Esophagus squamous epithelium (tissue), 5 donors: Measurements from ENCODE around the gene GALR1. TPM values are rescaled to one million over a fixed set of nuclear protein-coding genes. Genes with fewer than 3 reads are reported as not detected.
"Not testable (repeated sequence)": the region's sequence is repeated elsewhere in the genome, so short reads cannot be mapped to it uniquely, and the experiment has no call there.

Experiments used
- DNase-seq: peaks from one replicate; lab custom pipeline; 2025; lab: John Stamatoyannopoulos, UW
- H3K27ac ChIP-seq, 4 donors: fragments of 200-600 bp; sonication (generic); one replicate each; pipeline ENCODE4 v1.5.1; 2016 to 2019; ENCODE audit warnings: mild to moderate bottlenecking in 1 of 4
- H3K27me3 ChIP-seq, 4 donors: fragments of 200-600 bp; sonication (generic); 1 replicate in 3 of 4; 2 replicates in 1 of 4; pipeline versions ENCODE4 v1.5.1 to v1.6.0; 2017 to 2021; ENCODE audit warnings: antibody characterized with exemption in 1 of 4
- H3K36me3 ChIP-seq, 3 donors: fragments of 200-600 bp; sonication (generic); one replicate each; pipeline ENCODE4 v1.5.1; 2016 to 2019
- H3K4me1 ChIP-seq, 3 donors: fragments of 200-600 bp; sonication (generic); one replicate each; pipeline ENCODE4 v1.5.1; 2017 to 2019
- H3K4me3 ChIP-seq, 4 donors: fragments of 200-600 bp; sonication (generic); 1 replicate in 3 of 4; 2 replicates in 1 of 4; pipeline ENCODE4 v1.5.1; 2016 to 2019; ENCODE audit warnings: mild to moderate bottlenecking in 2 of 4, moderate library complexity in 1 of 4
- H3K9me3 ChIP-seq, 3 donors: fragments of 200-600 bp; sonication (generic); one replicate each; pipeline ENCODE4 v1.5.1; 2016 to 2019
- CTCF ChIP-seq, 6 experiments: fragments of 450-650 bp in 4 of 6; fragments of 200-600 bp in 2 of 6; sonication (generic) in 2 of 6; IDR thresholded peaks; one replicate each; pipeline ENCODE4 v1.5.1; 2016 to 2019; ENCODE audit warnings: antibody characterized with exemption in 6 of 6, mild to moderate bottlenecking in 4 of 6, moderate library complexity in 4 of 6
- POLR2A ChIP-seq, 4 donors: fragments of 450-650 bp; IDR thresholded peaks; one replicate each; pipeline ENCODE4 v1.6.1; 2017; ENCODE audit warnings: antibody characterized with exemption in 4 of 4, mild to moderate bottlenecking in 4 of 4, moderate library complexity in 3 of 4
- WGBS, 2 donors: methylation state at CpG; one replicate each; pipeline ENCODE4 v1.1.5; 2018; 5-methylcytosine and 5-hydroxymethylcytosine counted together
- intact Hi-C: fragments of 100-400 bp; cut with DNase I; formaldehyde crosslinking; loops from one replicate; pipeline ENCODE4 v1.15.0; 2022
- total RNA-seq, 4 donors: library from RNA; depleted of rRNA; stranded (reverse); fragments of >200 nt; gene quantifications; one replicate each; pipeline ENCODE4 v1.1.0, GENCODE V29; 2016
- donor health status: DM: yes; HTN: yes; CAD: no.

Gene GALR1
- total RNA-seq, 4 donors from 2014 or later: 0.04 TPM; not detected in 3

GRCh38 chr18:77223221-77223639, 26.4 kb upstream of the GALR1 start:
- Histone ChIP-seq H3K27me3 (no peaks in the 10 kb centered on the region), H3K27ac (no peak overlapping the region), H3K36me3 (no peaks in the 10 kb centered on the region), H3K4me3 (no peak overlapping the region), H3K4me1 (peaks cover 0 to 10% (median 0%) of the 10 kb centered on the region in 3 donors), H3K9me3 (no peaks in the 10 kb centered on the region)
- no peak for DNase-seq
- WGBS, 2 donors: 42 to 45% methylated on average over 5 of the region's 5 CpGs
- TF ChIP-seq CTCF (IDR thresholded peaks at IDR 0.05) (no peak), POLR2A (IDR thresholded peaks at IDR 0.05) (no peak)
- intact Hi-C loops: no loop called here

GRCh38 chr18:77223653-77224052, 26.0 kb upstream of the GALR1 start:
- H3K27me3 ChIP-seq: no peaks in the 10 kb centered on the region
- intact Hi-C loops: no loop called here
- H3K27ac ChIP-seq: no peak overlapping the region
- TF ChIP-seq CTCF (IDR thresholded peaks at IDR 0.05) (no peak), POLR2A (IDR thresholded peaks at IDR 0.05) (no peak)
- no peak for DNase-seq
- 35 to 47% methylated on average over 2 of the region's 2 CpGs for WGBS, 2 donors
- H3K9me3 ChIP-seq: no peaks in the 10 kb centered on the region
- no peak overlapping the region for H3K4me3 ChIP-seq
- H3K36me3 ChIP-seq: no peaks in the 10 kb centered on the region
- peaks cover 0 to 10% (median 0%) of the 10 kb centered on the region in 3 donors for H3K4me1 ChIP-seq

- no peaks in the 10 kb centered on the region for H3K9me3 ChIP-seq
- 84 to 91% methylated on average over 1 of the region's 1 CpG for WGBS, 2 donors
- no peak overlapping the region for H3K4me3 ChIP-seq
- TF ChIP-seq CTCF (IDR thresholded peaks at IDR 0.05): no peak
- TF ChIP-seq POLR2A (IDR thresholded peaks at IDR 0.05): no peak
- no peaks in the 10 kb centered on the region for H3K27me3 ChIP-seq
- DNase-seq: no peak
- H3K36me3 ChIP-seq: no peaks in the 10 kb centered on the region
- intact Hi-C loops: no loop called here
- H3K27ac ChIP-seq: no peak overlapping the region
- H3K4me1 ChIP-seq: no peaks in the 10 kb centered on the region
Measured at GRCh38 chr18:77230645-77231044, 19.0 kb upstream of the GALR1 start.

DNA sequence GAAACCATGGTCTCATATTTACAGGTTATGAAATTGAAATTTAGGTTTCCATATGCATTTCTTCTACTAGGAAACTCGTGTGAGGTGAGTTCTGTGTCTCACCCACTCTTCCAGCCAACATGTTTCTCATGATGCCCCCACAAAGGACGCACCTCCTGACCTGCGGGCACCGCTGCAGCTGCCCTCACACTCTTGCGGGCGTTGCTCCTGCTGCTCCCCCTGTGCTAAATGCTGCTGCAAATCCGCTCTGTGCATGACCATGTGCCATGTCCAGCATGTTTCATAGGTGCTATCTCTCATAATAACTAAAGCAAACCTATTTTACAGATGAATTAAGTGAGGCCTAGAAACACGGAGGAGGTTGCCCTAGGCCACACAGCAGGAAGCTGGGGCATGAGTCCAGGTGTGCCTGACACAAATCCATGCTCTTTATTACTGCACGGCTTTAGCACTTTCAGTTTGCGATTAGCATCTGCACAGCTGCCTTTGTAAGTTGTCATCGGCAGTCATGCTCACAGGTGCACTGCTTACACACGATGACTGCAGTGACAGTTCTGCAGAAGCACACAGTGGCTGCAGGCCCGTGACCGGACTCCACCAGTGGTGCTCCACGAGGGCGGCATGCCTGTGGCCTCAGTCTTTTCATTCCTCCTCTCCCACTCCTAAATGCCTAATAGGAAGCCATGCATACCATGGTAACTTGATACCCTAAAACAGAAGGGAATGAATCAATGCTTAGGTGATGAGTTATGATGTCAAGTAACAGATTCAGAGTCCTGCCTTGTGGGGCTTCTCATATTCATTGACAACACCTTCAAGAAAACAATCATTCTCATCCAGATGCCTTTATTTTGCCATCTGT, 14.9 kb upstream of the GALR1 start:
- H3K4me3 ChIP-seq: no peak overlapping the region
- DNase-seq: no peak
- H3K27ac ChIP-seq: no peak overlapping the region
- peaks cover 0 to 4% (median 0%) of the 10 kb centered on the region in 4 donors for H3K27me3 ChIP-seq
- WGBS, 2 donors: 61 to 78% methylated on average over 15 of the region's 16 CpGs
- no peak for TF ChIP-seq POLR2A (IDR thresholded peaks at IDR 0.05)
- no peak for TF ChIP-seq CTCF (IDR thresholded peaks at IDR 0.05)
- H3K4me1 ChIP-seq: no peaks in the 10 kb centered on the region
- intact Hi-C loops: no loop called here
- peaks cover 0 to 20% (median 17%) of the 10 kb centered on the region in 3 donors for H3K9me3 ChIP-seq
- no peaks in the 10 kb centered on the region for H3K36me3 ChIP-seq

GRCh38 chr18:77239285-77239684, 10.4 kb upstream of the GALR1 start:
- intact Hi-C loops, DNase-seq, H3K27ac ChIP-seq, H3K4me3 ChIP-seq, H3K4me1 ChIP-seq, H3K36me3 ChIP-seq: not testable (repeated sequence)
- Histone ChIP-seq H3K27me3 (peaks cover 0 to 18% (median 0%) of the 10 kb centered on the region in 4 donors), H3K9me3 (peaks cover 0 to 34% (median 21%) of the 10 kb centered on the region in 3 donors)
- WGBS, 2 donors: 87 to 90% methylated on average over 5 of the region's 5 CpGs
